Memory B cell (primary cell): ENCODE data around the gene IGF2BP3.
"Not testable (repeated sequence)": the region's sequence is repeated elsewhere in the genome, so short reads cannot be mapped to it uniquely, and the experiment has no call there.

Source experiments
- ATAC-seq: fragments of 150-1000 bp; cut with Tn5 transposase; 2 replicates; pipeline ENCODE4 v1.10.0; 2021; ENCODE audit warnings: low read depth, mild to moderate bottlenecking, moderate library complexity
- DNase-seq, 2 donors: peaks; one replicate each; pipeline ENCODE4 v3.0.0; 2022; ENCODE audit warnings: low spot score in 2 of 2
- H3K27ac Mint-ChIP-seq: one replicate; pipeline ENCODE4 v1.8.0; 2022; ENCODE audit warnings: mild to moderate bottlenecking, moderate library complexity, mixed read lengths
- H3K27me3 Mint-ChIP-seq: one replicate; pipeline ENCODE4 v1.8.0; 2022; ENCODE audit warnings: mixed read lengths
- H3K36me3 Mint-ChIP-seq: one replicate; pipeline ENCODE4 v1.8.0; 2022; ENCODE audit warnings: mild to moderate bottlenecking, mixed read lengths
- H3K4me1 Mint-ChIP-seq: one replicate; pipeline ENCODE4 v1.8.0; 2022; ENCODE audit warnings: mixed read lengths
- H3K4me3 Mint-ChIP-seq: one replicate; pipeline ENCODE4 v1.8.0; 2022; ENCODE audit warnings: mild to moderate bottlenecking, moderate library complexity, mixed read lengths
- H3K9me3 Mint-ChIP-seq: one replicate; pipeline ENCODE4 v1.8.0; 2022; ENCODE audit warnings: mixed read lengths

Gene IGF2BP3

DNA sequence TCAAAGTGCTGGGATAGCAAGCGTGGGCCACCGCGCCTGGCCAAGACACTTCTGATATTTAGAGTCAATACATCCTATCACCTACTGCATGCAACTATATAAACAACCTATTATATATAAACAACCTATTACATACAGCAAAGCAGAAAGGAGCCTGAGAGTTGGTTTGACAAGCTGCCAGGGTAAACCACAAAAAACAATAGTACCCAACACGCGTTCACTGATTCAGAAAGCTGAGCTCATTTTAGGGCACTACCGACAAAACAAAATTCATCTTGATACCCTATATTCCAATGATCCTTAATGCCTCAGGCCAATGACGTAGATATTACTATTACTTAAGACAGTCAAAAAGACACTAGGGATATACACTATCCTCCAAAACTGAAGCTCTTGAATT, 154.9 kb downstream of the IGF2BP3 start:
- no peaks in the 10 kb centered on the region for H3K9me3 Mint-ChIP-seq
- no peaks in the 10 kb centered on the region for H3K27me3 Mint-ChIP-seq
- H3K27ac Mint-ChIP-seq = no peak overlapping the region
- H3K36me3 Mint-ChIP-seq = no peaks in the 10 kb centered on the region
- H3K4me3 Mint-ChIP-seq = no peak overlapping the region
- DNase-seq = no peak
- ATAC-seq = no peak
- H3K4me1 Mint-ChIP-seq = no peaks in the 10 kb centered on the region

DNA sequence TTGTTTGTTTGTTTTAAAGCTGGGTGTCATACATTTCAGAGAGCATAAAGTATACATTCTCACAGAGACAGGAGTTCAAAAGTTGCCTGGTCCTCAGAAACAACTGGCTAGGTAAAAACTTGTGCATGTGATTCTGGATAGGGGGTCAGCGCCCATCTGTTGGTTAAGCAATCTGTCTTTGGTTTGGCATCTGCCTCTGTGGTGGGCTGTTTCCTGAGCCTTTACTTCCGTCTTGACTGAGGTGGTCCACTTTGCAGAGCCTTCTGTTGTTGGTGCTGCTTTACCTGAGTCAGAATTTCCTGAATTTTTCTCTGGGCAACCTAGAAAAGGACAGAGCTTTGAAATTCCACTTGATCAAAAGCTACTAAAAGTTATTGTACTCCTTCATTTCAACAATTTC, 158.2 kb downstream of the IGF2BP3 start:
- H3K4me1 Mint-ChIP-seq, DNase-seq, ATAC-seq, H3K27ac Mint-ChIP-seq, H3K27me3 Mint-ChIP-seq, H3K9me3 Mint-ChIP-seq, H3K4me3 Mint-ChIP-seq, H3K36me3 Mint-ChIP-seq: not testable (repeated sequence)

DNA sequence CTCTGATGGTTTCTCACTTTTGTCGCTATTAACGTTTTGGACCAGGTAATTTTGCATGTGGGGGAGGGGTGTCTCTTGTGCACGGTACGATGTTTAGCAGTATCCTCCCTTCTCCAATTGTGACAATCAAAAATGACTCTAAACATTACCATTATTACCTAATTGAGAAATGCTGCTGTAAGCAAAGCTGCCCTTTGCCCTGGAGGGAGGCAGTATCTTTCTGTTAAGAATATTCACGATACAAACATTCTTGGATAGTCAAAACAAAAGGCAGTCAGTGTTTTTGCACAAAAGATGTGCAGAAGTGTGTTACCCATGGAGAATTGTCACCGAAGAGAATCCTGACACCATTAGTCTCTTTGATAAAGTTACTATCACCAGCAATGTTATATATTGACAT, 161.5 kb downstream of the IGF2BP3 start:
- H3K4me1 Mint-ChIP-seq = peaks cover 14% of the 10 kb centered on the region
- ATAC-seq = no peak
- H3K36me3 Mint-ChIP-seq = peaks cover 12% of the 10 kb centered on the region
- H3K9me3 Mint-ChIP-seq = no peaks in the 10 kb centered on the region
- H3K27ac Mint-ChIP-seq = no peak overlapping the region
- no peaks in the 10 kb centered on the region for H3K27me3 Mint-ChIP-seq
- no peak overlapping the region for H3K4me3 Mint-ChIP-seq
- no peak for DNase-seq

DNA sequence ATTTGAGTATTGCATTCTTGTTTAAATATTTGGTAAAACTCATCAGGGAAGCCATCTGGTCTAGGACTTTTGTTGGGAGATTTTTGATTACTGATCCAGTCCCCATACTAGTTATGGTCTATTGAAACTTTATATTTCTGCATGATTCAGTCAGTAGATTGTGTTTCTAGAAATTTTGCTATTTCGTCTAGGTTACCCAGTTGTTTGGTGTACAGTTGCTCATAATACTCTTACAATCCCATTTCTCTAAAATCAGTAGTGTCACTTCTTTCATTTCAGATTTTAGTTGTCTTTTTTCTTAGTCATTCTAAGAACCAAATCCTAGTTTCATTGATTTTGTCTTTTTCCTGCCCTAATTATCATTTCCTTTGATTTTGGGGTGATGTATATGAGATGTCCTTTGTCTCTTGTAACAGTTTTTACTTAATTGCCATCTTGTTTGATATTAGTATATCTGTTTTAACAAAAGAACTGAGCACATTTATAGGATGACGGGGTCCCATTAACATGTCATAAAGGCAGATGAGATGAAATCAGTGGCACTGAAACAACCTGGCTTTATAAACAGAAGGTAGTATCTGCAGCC, 163.3 kb downstream of the IGF2BP3 start:
- peaks cover 22% of the 10 kb centered on the region for H3K36me3 Mint-ChIP-seq
- H3K27ac Mint-ChIP-seq = peak overlapping the region; percentile 64
- no peaks in the 10 kb centered on the region for H3K27me3 Mint-ChIP-seq
- no peaks in the 10 kb centered on the region for H3K9me3 Mint-ChIP-seq
- DNase-seq (no peak), ATAC-seq (no peak)
- H3K4me1 Mint-ChIP-seq = peaks cover 21% of the 10 kb centered on the region
- no peak overlapping the region for H3K4me3 Mint-ChIP-seq

DNA sequence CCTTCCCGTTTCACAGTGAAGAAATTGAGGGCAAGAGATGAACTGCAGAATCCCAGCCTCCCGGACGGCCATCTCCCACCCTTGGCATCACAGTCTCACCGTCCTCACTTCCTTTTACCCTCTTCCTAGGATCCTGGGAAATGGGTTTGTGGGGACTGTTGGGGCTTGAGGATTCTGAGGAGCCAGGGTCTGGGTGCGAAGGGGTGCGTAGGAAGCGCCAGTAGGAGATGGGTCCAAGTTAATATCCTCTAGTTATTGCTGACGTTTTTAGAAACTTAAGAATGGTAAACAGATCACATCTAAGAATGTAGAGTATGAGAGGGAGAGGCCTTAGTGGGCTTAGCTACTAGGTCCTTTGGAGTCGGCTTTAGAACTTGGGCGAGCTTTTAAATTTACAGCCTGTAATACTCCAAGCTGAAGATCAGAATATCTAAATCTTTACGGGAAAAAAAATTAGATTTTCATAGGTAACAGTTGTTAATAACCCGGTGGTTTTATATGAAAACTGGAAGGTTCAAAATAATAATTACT, 170.5 kb downstream of the IGF2BP3 start:
- H3K27me3 Mint-ChIP-seq = no peaks in the 10 kb centered on the region
- DNase-seq (no peak), ATAC-seq (no peak)
- peaks cover 15% of the 10 kb centered on the region for H3K36me3 Mint-ChIP-seq
- H3K9me3 Mint-ChIP-seq = peaks cover 4% of the 10 kb centered on the region
- peaks cover 30% of the 10 kb centered on the region for H3K4me1 Mint-ChIP-seq
- H3K27ac Mint-ChIP-seq = peak overlapping the region; percentile 98
- H3K4me3 Mint-ChIP-seq = peak overlapping the region; percentile 88

DNA sequence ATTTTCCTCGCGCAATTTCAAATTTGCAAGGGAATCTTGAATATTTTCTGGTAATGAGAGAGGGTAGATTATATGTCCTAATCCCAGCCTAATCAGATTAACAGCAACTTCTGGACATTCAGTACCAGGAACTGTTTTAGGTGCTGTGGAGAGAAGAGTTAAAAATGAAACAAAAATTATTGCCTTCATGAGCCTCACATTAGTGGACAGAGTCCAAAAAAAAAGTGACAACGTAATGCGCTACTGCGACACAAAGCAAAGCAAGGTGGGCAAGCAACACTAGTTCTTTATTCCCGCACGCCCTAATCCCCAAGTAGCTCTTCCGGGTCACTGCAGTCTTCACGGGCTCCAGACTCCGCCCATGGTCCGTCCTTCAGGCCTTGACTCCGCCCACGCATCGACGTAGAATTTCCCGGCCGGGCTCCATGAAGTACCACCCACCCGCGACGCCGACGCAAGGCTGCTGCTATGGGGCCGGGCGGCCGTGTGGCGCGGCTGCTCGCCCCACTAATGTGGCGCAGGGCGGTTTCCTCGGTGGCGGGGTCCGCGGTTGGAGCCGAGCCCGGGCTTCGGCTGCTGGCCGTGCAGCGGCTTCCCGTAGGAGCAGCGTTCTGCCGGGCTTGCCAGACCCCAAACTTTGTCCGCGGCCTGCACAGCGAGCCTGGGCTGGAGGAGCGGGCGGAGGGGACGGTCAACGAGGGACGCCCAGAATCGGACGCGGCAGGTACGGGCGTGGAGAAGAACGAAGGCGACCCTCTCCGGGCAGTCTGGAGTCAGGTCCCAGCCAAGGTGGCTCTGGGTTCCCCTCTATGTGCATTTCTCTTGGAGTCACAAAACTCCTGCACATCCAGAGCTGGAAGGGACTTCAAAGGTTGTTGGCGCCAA, 171.2 kb downstream of the IGF2BP3 start, which contains the start of gene MALSU1:
Gene MALSU1 (plus strand): TSS at position 455 of the 885 bp plus-strand sequence. CDS start 14 bp downstream, at position 469.
- ATAC-seq = peak; percentile 98
- peak; percentile 94 to 95 for DNase-seq
- H3K36me3 Mint-ChIP-seq = peaks cover 15% of the 10 kb centered on the region
- H3K4me1 Mint-ChIP-seq = peaks cover 29% of the 10 kb centered on the region
- peak within 1 kb of the TSS; percentile 88 for H3K4me3 Mint-ChIP-seq
- H3K9me3 Mint-ChIP-seq = peaks cover 4% of the 10 kb centered on the region
- H3K27me3 Mint-ChIP-seq = peaks cover 1% of the 10 kb centered on the region
- H3K27ac Mint-ChIP-seq = peak within 1 kb of the TSS; percentile 98

DNA sequence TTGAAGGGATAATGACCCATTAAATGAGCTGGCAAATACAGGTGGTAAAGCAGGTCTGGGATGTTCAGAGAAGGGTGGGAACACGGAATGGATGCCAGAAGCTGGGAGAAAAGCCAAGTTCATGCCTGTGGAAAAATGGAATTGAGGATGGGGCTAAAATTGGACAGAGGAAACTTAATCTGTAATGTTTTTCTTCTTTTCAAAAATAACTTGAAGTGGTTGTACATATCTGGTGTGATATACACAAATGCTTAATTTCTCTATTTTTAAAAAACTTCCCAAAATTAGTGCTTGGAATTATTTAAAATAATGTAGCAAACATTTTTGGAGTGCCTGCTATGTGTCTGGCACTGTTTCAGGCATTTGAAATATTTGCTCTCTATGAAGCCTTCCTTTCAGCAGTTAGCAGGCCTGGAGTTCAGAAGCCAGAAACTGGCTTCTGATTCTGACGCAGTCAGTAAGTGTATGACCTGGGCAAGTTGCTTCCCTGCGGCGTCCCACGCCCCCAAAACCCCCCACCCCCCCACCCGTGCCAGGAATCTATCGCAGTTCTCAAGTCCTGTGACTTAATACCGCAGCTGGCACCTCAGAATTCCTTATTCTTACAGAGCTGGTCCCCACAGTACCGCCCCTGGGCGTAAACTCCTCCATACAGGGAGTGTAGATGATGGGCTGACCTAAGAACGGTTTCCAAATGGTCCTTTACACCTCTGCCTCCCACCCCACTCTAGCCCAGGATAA, 172.0 kb downstream of the IGF2BP3 start:
- H3K27me3 Mint-ChIP-seq = peaks cover 1% of the 10 kb centered on the region
- H3K4me3 Mint-ChIP-seq = peak overlapping the region; percentile 88
- peaks cover 13% of the 10 kb centered on the region for H3K36me3 Mint-ChIP-seq
- peaks cover 4% of the 10 kb centered on the region for H3K9me3 Mint-ChIP-seq
- ATAC-seq (no peak), DNase-seq (no peak)
- peak overlapping the region; percentile 98 for H3K27ac Mint-ChIP-seq
- peaks cover 29% of the 10 kb centered on the region for H3K4me1 Mint-ChIP-seq

DNA sequence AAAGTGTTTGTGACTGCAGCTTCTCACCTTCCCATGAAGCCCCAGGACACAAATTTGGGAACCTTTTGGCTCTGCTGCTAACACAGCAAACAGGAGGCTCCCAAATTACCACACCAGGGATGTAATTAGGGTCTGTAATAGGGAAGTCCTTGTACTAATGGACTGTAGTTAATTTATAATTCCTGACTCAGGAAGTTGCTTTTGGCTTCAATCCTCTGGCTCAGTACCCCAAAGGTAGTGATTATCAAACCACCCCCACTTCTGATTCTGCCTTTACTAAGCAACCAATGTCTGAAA, 174.9 kb downstream of the IGF2BP3 start:
- Mint-ChIP-seq H3K4me3 (no peak overlapping the region), H3K36me3 (peaks cover 3% of the 10 kb centered on the region), H3K27me3 (peaks cover 5% of the 10 kb centered on the region), H3K27ac (no peak overlapping the region), H3K9me3 (peaks cover 4% of the 10 kb centered on the region), H3K4me1 (peaks cover 13% of the 10 kb centered on the region)
- no peak for ATAC-seq
- DNase-seq = no peak

DNA sequence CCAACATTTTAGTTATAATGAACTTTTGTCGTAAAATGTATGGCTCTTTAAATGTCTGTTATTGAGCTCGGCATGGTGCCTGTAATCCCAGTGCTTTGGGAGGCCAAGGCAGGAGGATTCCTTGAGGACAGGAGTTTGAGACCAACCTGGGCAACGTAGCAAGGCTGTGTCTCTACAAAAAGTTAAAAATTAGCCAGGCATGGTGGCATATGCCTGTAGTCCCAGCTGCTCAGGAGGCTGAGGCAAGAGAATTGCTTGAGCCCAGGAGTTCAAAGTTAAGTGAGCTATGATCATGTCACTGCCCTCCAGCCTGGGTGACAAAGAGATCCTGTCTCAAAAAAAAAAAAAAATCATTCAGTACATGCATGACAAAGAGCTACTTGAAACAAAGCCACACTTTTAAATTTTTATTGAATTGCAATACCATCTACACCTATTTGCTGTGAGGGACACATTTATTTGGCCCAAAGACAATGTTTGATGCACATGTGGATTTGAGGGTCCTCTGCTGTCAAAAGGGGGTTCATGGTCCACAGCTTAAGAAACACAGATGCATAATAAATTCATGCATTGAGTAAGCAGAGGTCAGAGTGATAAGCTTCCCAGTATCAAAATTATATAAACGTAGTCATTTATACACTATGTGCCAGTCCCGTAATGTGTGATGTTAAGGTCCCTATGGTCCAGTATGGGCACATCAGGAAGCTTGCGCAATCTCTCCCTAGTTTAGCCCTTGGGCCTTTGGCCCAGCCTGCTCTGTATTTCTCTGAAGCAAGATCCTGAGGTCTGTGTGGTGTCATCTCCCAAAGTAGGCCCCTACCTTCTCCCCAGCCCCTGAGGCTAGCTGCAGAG, 175.5 kb downstream of the IGF2BP3 start:
- Mint-ChIP-seq H3K27ac (no peak overlapping the region), H3K4me1 (peaks cover 9% of the 10 kb centered on the region), H3K36me3 (peaks cover 3% of the 10 kb centered on the region), H3K4me3 (no peak overlapping the region), H3K27me3 (peaks cover 5% of the 10 kb centered on the region), H3K9me3 (peaks cover 4% of the 10 kb centered on the region)
- ATAC-seq = no peak
- no peak for DNase-seq

DNA sequence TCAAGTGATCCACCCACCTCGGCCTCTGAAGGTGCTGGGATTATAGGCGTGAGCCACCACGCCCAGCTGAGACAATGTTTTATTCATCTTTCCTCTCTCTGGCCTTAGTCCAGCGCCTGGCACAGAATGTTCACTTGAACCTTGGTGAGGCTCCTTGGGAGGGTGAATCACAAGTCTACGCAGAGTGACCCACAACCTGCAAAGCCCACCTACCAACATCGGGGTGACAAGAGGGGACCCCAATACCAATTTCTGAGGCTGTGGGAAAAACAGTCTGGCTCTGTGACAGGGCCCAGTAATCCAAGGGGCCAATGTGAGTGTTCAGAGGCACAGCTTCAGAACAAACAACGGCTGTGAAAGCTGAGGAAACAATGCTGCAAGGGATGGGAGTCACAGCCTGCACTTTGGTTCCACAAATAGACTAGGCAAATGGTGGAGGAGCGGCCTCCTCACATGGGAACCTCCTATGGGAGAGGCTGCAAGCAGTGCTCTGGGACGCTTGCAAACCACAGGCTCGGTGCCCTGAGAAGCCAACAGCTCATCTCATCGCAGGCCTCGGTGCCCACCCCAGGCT, 176.7 kb downstream of the IGF2BP3 start:
- H3K36me3 Mint-ChIP-seq = peaks cover 3% of the 10 kb centered on the region
- H3K9me3 Mint-ChIP-seq = peaks cover 4% of the 10 kb centered on the region
- peaks cover 5% of the 10 kb centered on the region for H3K27me3 Mint-ChIP-seq
- no peak for ATAC-seq
- H3K4me1 Mint-ChIP-seq = peaks cover 5% of the 10 kb centered on the region
- H3K27ac Mint-ChIP-seq = no peak overlapping the region
- H3K4me3 Mint-ChIP-seq = no peak overlapping the region
- DNase-seq = no peak

DNA sequence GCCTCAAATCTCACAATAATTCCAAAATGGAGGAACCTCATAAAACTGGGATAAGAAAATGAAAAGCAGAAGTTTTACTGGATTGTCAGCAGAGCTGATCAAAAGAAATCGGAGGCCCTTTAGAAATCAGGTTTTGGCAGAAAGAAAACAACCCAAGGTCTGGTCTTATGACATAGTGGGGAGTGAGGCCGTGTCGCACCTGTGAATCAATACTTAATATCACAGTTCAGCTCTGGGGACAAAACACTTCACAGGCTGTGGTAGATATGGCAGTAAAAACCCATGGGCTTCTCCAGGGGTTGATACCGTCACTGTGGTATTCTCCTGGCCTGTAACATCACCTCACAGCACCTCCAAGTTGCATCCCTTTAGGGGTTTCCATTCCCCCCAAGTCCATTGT, 177.7 kb downstream of the IGF2BP3 start:
- Mint-ChIP-seq H3K4me1 (no peaks in the 10 kb centered on the region), H3K27me3 (peaks cover 5% of the 10 kb centered on the region), H3K9me3 (no peaks in the 10 kb centered on the region), H3K36me3 (peaks cover 4% of the 10 kb centered on the region), H3K27ac (no peak overlapping the region), H3K4me3 (no peak overlapping the region)
- DNase-seq = no peak
- ATAC-seq = no peak

DNA sequence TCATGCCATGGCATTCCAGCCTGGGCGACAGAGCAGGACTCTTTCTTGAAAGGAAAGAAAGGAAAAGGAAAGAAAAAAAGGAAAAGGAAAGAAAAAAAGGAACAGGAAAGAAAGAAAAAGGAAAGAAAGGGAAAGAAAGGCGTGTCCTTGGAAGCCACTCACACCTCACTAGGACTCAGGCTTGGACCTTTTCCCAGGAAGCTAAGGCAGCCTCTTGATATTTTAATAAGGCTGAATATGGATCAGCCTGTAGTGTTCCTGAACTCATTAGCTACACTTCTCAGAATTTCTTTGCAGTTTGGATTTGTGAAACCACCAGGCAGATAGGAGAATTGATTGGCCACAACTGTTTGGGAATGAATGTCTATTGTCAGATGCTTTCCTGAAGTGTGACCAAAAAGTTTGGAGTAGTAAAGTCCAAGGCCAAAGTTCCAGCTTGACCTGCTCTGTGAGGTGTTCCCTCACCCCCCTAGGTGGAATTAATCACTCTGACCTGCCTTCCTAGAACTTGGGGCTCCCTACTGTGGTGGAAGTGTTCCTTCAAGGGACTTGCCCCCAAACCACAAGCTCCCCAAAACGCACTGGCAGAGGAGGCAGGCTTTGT, 178.2 kb downstream of the IGF2BP3 start:
- H3K4me1 Mint-ChIP-seq = no peaks in the 10 kb centered on the region
- no peak for DNase-seq
- ATAC-seq = no peak
- peaks cover 5% of the 10 kb centered on the region for H3K27me3 Mint-ChIP-seq
- no peak overlapping the region for H3K4me3 Mint-ChIP-seq
- H3K36me3 Mint-ChIP-seq = peaks cover 4% of the 10 kb centered on the region
- H3K27ac Mint-ChIP-seq = no peak overlapping the region
- H3K9me3 Mint-ChIP-seq = no peaks in the 10 kb centered on the region

DNA sequence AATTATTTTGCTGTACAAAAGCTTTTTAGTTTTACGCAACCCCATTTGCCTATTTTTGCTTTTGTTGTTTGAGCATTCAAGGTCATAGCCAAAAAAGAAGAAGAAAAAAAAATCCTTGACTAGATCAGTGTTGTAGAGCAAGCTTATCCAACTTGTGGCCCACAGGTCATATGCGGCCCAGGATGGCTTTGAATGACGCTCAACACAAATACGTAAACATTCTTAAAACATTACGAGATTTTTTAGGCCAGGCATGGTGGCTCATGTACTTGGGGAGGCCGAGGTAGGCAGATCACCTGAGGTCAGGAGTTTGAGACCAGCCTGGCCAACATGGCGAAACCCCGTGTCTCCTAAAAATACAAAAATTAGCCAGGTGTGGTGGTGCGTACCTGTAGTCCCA, 179.3 kb downstream of the IGF2BP3 start:
- ATAC-seq = no peak

More for the DNA sequence above, 179.3 kb downstream of the IGF2BP3 start:
- no peak overlapping the region for H3K4me3 Mint-ChIP-seq
- H3K27ac Mint-ChIP-seq = no peak overlapping the region
- H3K4me1 Mint-ChIP-seq = peaks cover 2% of the 10 kb centered on the region
- H3K27me3 Mint-ChIP-seq = peaks cover 5% of the 10 kb centered on the region
- H3K9me3 Mint-ChIP-seq = peaks cover 1% of the 10 kb centered on the region
- H3K36me3 Mint-ChIP-seq = peaks cover 2% of the 10 kb centered on the region
- no peak for DNase-seq
